ENCODE data around the gene SSH2. TPM values are rescaled to one million over a fixed set of nuclear protein-coding genes. Genes with fewer than 3 reads are reported as not detected.

SSH2 gene
- total and polyA plus RNA-seq, 9 of the 15 experiments (the other 6 are each of a cell fraction or from before 2014, with no cell fraction given), result 3.9 to 16.1 (median 10.2) TPM

DNA sequence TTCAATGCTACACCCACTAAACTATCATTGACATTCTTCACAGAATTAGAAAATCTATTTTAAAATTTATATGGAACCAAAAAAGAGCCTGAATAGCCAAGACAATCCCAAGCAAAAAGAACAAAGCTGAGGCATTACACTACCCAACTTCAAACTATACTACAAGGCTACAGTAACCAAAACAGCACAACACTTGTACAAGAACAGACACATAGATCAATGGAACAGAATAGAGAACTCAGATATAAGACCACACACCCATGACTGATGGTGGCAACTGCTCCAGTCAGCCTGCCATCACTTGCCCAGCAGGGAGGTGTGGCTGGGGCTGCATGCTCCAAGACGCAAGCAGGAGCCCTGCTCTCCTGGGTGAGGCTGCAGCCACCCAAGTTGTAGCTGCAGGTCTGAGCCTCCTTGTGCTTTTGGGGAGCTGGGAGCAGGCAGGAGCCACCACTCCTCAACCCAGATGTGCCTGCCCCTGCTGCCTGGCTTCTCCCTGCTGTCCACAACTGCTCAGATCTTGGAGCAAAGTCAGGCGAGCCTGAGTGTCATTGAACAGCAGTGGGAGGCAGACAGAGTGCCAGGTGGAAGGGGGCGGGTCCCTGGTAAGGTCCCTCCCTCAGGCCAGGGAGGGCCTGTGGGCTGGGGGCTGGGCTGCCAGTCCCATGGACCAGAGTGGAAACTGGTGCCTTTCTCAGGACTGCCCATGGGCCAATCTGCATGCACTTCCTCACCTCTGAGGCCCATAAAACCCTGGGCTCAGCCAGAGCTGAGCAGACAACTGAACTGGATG lies 24.7 kb downstream of the SSH2 start:
- H3K27ac ChIP-seq (ENCODE audit: extremely low read depth, low read depth, low read length), result no peak overlapping the region
- no peaks in the 10 kb centered on the region for H3K4me1 ChIP-seq (replicated peaks in 1 of 2; ENCODE audit: control insufficient read depth in 2 of 2, insufficient read depth in 2 of 2, low read length in 2 of 2)
- H4K20me1 ChIP-seq (replicated peaks; ENCODE audit: control insufficient read depth, insufficient read depth, low read length), result no peaks in the 10 kb centered on the region
- 60% methylated on average over 2 of the region's 3 CpGs for WGBS (ENCODE audit: insufficient coverage, low coverage, missing lambda C conversion rate)
- no peaks in the 10 kb centered on the region; the same call in 1 of the 2 replicates for H3K9me3 ChIP-seq (replicated peaks; ENCODE audit: control insufficient read depth, insufficient read depth, low read depth, low read length)
- in situ Hi-C loops (cut with MboI) (no loop called here), intact Hi-C loops (cut with micrococcal nuclease) (no loop called here)
- ChIA-PET CTCF (ENCODE audit: low intra/inter-chr PET ratio) (no interaction called here), POLR2A (interaction anchor here (0.9 kb wide), 1 partner anchor 12 kb away, joined by 4 read pairs; no protein-coding TSS in a partner anchor)
- 0 out of 3 replicates have a peak, but pooled peaks cover 5% of the 10 kb centered on the region for H3K79me2 ChIP-seq (ENCODE audit: control insufficient read depth, insufficient read depth, low read length)
- H3K4me3 ChIP-seq, result no peak overlapping the region
- no TSS peak for BruUV-seq (replicated peaks)
- TF ChIP-seq ATF7 (IDR thresholded peaks at IDR 0.05) (no peak), ZNF282 (CRISPR knock-in tag; IDR thresholded peaks at IDR 0.05) (no peak)
- ATAC-seq (no peak), DNase-seq (ENCODE audit: extremely low read depth in 1 of 4, low spot score in 3 of 4) (no peak), FAIRE-seq (no peak)
- H2AFZ ChIP-seq (ENCODE audit: low read depth, low read length), result no peak overlapping the region
- no peak overlapping the region for H3K9ac ChIP-seq (ENCODE audit: insufficient read depth in 1 of 2, low read depth in 2 of 2, low read length in 2 of 2)
- H3K27me3 ChIP-seq (ENCODE audit: control insufficient read depth in 2 of 2, insufficient read depth in 2 of 2, low read length in 2 of 2), result no peaks in the 10 kb centered on the region
- H3K9me1 ChIP-seq (ENCODE audit: control insufficient read depth, insufficient read depth, low read length), result no peaks in the 10 kb centered on the region
- H3K36me3 ChIP-seq (ENCODE audit: control insufficient read depth, insufficient read depth, low read length), result no peaks in the 10 kb centered on the region
- H3K4me2 ChIP-seq (ENCODE audit: insufficient read depth, low read length), result no peak overlapping the region

DNA sequence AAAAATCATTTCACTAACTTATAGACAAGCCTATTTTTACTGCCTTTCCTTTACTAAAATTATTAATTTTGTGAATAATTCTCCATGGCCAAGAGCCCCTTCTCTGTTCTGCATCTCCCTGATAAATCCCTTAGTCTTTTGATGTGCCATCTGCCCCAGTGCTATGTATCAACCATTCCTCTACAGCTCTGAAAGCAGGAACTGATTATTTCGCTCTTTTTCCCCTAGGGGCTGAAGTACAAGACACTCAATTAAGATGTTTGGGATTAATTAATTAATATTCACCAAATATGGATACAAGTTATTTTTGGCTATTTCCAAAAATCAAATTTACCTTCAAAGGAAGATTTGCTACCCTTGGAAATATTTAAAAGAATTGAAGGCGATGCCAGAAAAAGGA lies 26.6 kb downstream of the SSH2 start:
- Histone ChIP-seq H3K9me3 (replicated peaks; ENCODE audit: control insufficient read depth, insufficient read depth, low read depth, low read length) (no peaks in the 10 kb centered on the region; the same call in 1 of the 2 replicates), H2AFZ (ENCODE audit: low read depth, low read length) (no peak overlapping the region), H3K27ac (ENCODE audit: extremely low read depth, low read depth, low read length) (no peak overlapping the region), H3K4me1 (replicated peaks in 1 of 2; ENCODE audit: control insufficient read depth in 2 of 2, insufficient read depth in 2 of 2, low read length in 2 of 2) (no peaks in the 10 kb centered on the region), H3K9me1 (ENCODE audit: control insufficient read depth, insufficient read depth, low read length) (no peaks in the 10 kb centered on the region), H3K4me2 (ENCODE audit: insufficient read depth, low read length) (no peak overlapping the region), H3K36me3 (ENCODE audit: control insufficient read depth, insufficient read depth, low read length) (no peaks in the 10 kb centered on the region), H4K20me1 (replicated peaks; ENCODE audit: control insufficient read depth, insufficient read depth, low read length) (no peaks in the 10 kb centered on the region), H3K4me3 (no peak overlapping the region), H3K27me3 (ENCODE audit: control insufficient read depth in 2 of 2, insufficient read depth in 2 of 2, low read length in 2 of 2) (no peaks in the 10 kb centered on the region), H3K9ac (ENCODE audit: insufficient read depth in 1 of 2, low read depth in 2 of 2, low read length in 2 of 2) (no peak overlapping the region), H3K79me2 (ENCODE audit: control insufficient read depth, insufficient read depth, low read length) (0 out of 3 replicates have a peak, but pooled peaks cover 5% of the 10 kb centered on the region)
- ChIA-PET POLR2A (no interaction called here), CTCF (ENCODE audit: low intra/inter-chr PET ratio) (no interaction called here)
- intact Hi-C loops (cut with micrococcal nuclease) (no loop called here), in situ Hi-C loops (cut with MboI) (no loop called here)
- no peak for FAIRE-seq
- TF ChIP-seq, protein P1, sequence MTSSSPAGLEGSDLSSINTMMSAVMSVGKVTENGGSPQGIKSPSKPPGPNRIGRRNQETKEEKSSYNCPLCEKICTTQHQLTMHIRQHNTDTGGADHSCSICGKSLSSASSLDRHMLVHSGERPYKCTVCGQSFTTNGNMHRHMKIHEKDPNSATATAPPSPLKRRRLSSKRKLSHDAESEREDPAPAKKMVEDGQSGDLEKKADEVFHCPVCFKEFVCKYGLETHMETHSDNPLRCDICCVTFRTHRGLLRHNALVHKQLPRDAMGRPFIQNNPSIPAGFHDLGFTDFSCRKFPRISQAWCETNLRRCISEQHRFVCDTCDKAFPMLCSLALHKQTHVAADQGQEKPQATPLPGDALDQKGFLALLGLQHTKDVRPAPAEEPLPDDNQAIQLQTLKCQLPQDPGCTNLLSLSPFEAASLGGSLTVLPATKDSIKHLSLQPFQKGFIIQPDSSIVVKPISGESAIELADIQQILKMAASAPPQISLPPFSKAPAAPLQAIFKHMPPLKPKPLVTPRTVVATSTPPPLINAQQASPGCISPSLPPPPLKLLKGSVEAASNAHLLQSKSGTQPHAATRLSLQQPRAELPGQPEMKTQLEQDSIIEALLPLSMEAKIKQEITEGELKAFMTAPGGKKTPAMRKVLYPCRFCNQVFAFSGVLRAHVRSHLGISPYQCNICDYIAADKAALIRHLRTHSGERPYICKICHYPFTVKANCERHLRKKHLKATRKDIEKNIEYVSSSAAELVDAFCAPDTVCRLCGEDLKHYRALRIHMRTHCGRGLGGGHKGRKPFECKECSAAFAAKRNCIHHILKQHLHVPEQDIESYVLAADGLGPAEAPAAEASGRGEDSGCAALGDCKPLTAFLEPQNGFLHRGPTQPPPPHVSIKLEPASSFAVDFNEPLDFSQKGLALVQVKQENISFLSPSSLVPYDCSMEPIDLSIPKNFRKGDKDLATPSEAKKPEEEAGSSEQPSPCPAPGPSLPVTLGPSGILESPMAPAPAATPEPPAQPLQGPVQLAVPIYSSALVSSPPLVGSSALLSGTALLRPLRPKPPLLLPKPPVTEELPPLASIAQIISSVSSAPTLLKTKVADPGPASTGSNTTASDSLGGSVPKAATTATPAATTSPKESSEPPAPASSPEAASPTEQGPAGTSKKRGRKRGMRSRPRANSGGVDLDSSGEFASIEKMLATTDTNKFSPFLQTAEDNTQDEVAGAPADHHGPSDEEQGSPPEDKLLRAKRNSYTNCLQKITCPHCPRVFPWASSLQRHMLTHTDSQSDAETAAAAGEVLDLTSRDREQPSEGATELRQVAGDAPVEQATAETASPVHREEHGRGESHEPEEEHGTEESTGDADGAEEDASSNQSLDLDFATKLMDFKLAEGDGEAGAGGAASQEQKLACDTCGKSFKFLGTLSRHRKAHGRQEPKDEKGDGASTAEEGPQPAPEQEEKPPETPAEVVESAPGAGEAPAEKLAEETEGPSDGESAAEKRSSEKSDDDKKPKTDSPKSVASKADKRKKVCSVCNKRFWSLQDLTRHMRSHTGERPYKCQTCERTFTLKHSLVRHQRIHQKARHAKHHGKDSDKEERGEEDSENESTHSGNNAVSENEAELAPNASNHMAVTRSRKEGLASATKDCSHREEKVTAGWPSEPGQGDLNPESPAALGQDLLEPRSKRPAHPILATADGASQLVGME (CRISPR knock-in tag; IDR thresholded peaks at IDR 0.05), result no peak
- TF ChIP-seq, protein P2, sequence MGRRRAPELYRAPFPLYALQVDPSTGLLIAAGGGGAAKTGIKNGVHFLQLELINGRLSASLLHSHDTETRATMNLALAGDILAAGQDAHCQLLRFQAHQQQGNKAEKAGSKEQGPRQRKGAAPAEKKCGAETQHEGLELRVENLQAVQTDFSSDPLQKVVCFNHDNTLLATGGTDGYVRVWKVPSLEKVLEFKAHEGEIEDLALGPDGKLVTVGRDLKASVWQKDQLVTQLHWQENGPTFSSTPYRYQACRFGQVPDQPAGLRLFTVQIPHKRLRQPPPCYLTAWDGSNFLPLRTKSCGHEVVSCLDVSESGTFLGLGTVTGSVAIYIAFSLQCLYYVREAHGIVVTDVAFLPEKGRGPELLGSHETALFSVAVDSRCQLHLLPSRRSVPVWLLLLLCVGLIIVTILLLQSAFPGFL (CRISPR knock-in tag; IDR thresholded peaks at IDR 0.05), result no peak
- no peak for TF ChIP-seq ZFP36 (IDR thresholded peaks at IDR 0.05; ENCODE audit: low read depth, low read length, partially characterized antibody)
- WGBS (ENCODE audit: insufficient coverage, low coverage, missing lambda C conversion rate), result 64% methylated on average over 2 of the region's 2 CpGs
- no peak for ATAC-seq
- BruUV-seq (replicated peaks), result no TSS peak
- no peak for DNase-seq (ENCODE audit: extremely low read depth in 1 of 4, low spot score in 3 of 4)
